ENCODE results near the gene PMP22.

GRCh38 chr17:15263680-15264079 is 1.4 kb downstream of the PMP22 start:
- TF ChIP-seq TEAD4 (IDR thresholded peaks at IDR 0.05) (no peak), MAX (IDR thresholded peaks at IDR 0.05) (no peak), TCF12 (IDR thresholded peaks at IDR 0.05; ENCODE audit: low read depth) (no peak), FOXM1 (IDR thresholded peaks at IDR 0.05; ENCODE audit: borderline replicate concordance, low read depth) (no peak), RAD21 (IDR thresholded peaks at IDR 0.05; ENCODE audit: low read depth) (no peak), EP300 (IDR thresholded peaks at IDR 0.05; ENCODE audit: borderline replicate concordance) (no peak), YY1 (IDR thresholded peaks at IDR 0.05; ENCODE audit: low read depth) (no peak), REST (IDR thresholded peaks at IDR 0.05; ENCODE audit: low read depth) (no peak), CEBPB (IDR thresholded peaks at IDR 0.05) (no peak), TAF1 (IDR thresholded peaks at IDR 0.05; ENCODE audit: low read depth) (no peak), EGR1 (IDR thresholded peaks at IDR 0.05) (no peak), CREB1 (IDR thresholded peaks at IDR 0.05; ENCODE audit: low read depth) (no peak), ZBTB7A (IDR thresholded peaks at IDR 0.05; ENCODE audit: low read depth) (no peak)

All from Ishikawa (cell line).